ENCODE results near the gene CFI.

CFI gene

GRCh38 chr4:109729718-109730618, 71.8 kb downstream of the CFI start, which contains the start of gene PLA2G12A:
PLA2G12A (minus strand) TSS chr4:109730070; CDS start chr4:109729809, 261 bp downstream.
- no peak for DNase-seq

DNA sequence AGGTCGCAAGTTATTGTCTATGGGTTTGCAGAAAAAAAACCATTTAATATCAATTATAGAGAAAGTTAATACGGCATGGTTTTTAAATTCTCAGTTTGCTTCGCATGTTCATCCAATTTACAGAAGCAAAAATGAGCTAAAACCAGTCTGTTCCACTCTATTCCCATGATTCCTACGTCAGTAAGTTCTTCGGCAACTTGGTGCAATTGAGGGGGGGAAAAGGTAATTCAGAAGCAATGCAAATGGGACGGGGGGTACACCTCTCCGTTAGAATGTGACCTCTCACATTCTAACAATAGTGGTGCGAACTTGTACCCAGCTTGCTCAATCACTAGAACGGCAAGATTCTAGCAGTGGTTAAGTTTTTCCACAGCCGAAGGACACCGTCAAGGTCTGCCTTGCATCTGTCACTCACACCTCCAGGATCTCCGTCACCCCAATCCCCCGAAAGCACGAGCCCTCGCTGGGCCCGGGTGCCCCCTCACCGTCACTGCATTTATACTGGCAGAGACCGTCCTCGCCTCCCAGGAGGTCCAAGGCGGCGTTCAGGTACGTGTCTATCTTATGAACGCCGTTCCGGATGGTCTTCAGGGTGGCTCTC, 72.6 kb downstream of the CFI start:
- no peak for DNase-seq

DNA sequence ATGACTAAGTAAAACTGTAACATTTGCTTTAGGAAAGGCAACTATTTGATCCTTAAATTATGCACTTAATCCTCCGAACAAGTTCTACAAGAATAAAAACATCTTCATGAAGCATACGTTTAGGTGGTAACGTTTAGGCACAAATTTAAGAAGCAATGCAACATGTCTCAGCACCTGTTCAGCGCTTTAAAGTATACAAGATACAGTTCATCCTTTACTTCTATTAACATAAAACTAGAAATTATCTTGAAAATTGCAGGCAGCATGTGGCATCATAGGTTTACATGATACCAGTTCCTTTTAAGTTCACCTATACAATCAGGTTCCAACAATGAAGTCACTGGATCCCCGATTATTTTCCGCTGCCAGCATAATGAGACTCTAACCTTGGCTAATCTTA, 73.4 kb downstream of the CFI start:
- DNase-seq, result no peak

GRCh38 chr4:109723110-109723509, 78.7 kb downstream of the CFI start:
- DNase-seq, result no peak

GRCh38 chr4:109722357-109722756, 79.4 kb downstream of the CFI start:
- no peak for DNase-seq

DNA sequence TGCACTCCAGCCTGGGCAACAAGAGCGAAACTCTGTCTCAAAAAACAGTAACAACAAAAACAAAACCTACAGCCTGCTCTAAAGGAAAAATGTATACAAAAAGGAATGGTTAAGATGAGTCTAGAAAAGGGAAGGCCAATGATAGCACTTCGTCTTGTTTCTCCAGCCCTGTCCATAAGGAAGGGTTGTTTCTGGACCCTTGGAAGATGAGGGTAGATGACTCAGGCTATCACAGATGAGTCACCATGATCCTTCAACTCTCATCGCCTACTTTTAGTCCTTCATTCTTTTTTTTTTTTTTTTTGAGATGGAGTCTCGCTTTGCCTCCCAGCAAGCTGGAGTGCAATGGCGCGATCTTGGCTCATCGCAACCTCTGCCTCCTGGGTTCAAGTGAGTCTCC, 80.8 kb downstream of the CFI start:
- no peak for DNase-seq

- DNase-seq, result no peak
Measured at GRCh38 chr4:109719604-109720003, 82.2 kb downstream of the CFI start.

GRCh38 chr4:109718759-109719158, 83.0 kb downstream of the CFI start:
- DNase-seq, result no peak

GRCh38 chr4:109713500-109713899, 88.3 kb downstream of the CFI start:
- no peak for DNase-seq

DNA sequence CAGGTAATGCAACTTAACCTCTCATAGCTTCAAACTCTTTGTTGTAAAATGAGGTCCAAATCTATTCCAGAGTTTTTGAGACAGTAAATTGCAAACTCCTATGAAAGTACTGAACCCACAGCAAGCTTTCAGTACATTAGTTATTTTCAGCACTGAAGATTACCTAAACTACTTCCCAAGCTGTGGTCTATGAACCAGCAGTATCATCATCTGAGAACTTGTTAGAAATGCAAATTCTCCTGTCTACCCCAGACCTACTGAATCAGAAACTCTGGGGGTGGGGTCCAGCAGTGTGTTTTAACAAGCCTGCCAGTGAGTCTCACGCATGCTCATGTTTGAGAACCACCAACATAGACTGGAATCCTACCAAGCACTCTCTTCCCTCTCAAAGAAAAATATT, 92.8 kb downstream of the CFI start:
- no peak for DNase-seq

GRCh38 chr4:109708435-109708834, 93.4 kb downstream of the CFI start:
- DNase-seq, result no peak

DNA sequence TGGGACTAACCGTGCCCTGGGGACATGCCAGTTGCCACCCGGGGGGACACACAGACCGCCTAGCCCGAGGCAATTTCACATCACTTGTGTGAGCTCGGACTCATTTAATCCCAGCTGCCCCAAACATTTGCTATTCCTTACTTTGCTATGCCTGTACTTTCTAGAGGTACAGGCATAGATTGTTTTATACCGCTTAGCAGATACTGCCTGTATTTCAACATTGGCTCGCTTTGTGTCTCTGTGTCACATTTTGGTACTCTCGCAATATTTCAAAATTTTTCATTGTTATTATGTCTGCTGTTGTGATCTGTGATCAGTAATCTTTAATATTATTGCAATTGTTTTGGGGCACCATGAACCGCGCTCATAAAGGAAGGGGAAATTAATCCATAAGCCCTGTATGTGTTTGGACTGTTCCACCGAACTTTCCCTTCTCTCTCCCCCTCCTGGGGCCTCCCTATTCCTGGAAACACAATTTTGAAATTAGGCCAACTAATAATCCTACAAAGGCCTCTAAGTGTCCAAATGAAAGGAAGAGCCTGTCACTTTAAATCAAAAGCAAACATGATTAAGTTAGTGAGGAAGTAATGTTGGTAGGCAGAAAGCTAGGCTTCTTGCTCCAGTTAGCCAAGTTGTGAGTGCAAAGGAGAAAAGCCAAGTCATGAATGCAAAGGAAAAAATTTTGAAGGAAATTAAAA, 98.0 kb downstream of the CFI start:
- no peak for DNase-seq

- DNase-seq, result no peak
Measured at GRCh38 chr4:109702950-109703663, 98.7 kb downstream of the CFI start, which contains the start of gene CASP6. CASP6 (minus strand) TSS chr4:109703445; CDS start chr4:109703395, 50 bp downstream.

- no peak for DNase-seq
Measured at GRCh38 chr4:109701566-109702410, 100.0 kb downstream of the CFI start.

GRCh38 chr4:109699553-109700225, 102.1 kb downstream of the CFI start:
- DNase-seq, result no peak

- DNase-seq, result no peak
Measured at GRCh38 chr4:109698656-109699055, 103.1 kb downstream of the CFI start.

DNA sequence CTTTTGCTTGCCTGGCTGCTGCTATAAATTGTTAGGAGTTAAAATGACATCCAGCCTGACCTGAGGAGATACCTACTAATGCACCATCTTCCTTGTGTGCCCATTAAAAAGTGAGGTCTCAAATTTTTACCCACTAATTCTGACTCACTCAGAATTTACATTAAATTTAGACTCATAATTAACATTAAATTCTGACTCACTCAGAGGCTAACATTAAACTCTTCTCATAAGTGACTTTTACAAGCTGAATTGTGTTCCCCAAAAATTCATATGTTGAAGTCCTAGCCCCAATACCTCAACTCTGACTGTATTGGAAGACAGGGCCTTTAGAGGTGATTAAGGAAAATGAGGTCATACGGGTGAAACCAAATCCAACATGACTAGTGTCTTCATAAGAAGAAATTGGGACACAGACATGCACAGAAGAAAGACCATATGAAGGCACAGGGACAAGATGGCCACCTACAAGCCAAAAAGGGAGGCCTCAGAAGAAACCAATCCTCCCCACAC, 110.3 kb downstream of the CFI start:
- no peak for DNase-seq
